Measurements from ENCODE around the gene KRTAP9-6.

DNA sequence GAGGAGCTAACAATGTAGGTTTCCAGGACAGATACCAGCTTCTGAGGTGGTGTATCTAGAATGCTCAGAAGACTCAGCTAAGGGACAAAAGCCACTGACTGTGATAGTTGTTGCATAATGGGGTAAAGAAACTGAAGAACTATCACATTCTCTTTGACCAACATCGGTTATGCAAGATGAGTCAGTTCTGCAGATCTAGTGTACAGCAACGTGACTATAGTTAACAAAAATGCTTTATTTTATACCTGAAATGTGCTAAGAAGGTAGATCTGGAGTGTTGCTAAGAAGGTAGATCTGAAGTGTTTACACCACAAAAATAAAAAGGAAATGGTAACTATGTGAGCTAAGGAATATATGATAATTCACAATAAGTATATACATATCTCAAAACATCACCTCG lies 2.5 kb downstream of the KRTAP9-6 start:
- TF ChIP-seq, protein P1, sequence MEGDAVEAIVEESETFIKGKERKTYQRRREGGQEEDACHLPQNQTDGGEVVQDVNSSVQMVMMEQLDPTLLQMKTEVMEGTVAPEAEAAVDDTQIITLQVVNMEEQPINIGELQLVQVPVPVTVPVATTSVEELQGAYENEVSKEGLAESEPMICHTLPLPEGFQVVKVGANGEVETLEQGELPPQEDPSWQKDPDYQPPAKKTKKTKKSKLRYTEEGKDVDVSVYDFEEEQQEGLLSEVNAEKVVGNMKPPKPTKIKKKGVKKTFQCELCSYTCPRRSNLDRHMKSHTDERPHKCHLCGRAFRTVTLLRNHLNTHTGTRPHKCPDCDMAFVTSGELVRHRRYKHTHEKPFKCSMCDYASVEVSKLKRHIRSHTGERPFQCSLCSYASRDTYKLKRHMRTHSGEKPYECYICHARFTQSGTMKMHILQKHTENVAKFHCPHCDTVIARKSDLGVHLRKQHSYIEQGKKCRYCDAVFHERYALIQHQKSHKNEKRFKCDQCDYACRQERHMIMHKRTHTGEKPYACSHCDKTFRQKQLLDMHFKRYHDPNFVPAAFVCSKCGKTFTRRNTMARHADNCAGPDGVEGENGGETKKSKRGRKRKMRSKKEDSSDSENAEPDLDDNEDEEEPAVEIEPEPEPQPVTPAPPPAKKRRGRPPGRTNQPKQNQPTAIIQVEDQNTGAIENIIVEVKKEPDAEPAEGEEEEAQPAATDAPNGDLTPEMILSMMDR (IDR thresholded peaks at IDR 0.05; ENCODE audit: poor library complexity, severe bottlenecking), result no peak
- TF ChIP-seq POLR2AphosphoS5 (IDR thresholded peaks at IDR 0.05), result no peak

Data from neural cell (in vitro differentiated cells).